Gastroesophageal sphincter (tissue), 4 donors: ENCODE data around the gene LSMEM2. TPM values are rescaled to one million over a fixed set of nuclear protein-coding genes. Genes with fewer than 3 reads are reported as not detected.

Source experiments
- ATAC-seq: fragments of 150-250 bp; one replicate; pipeline ENCODE4 v1.9.1; 2016; ENCODE audit warnings: mild to moderate bottlenecking, moderate library complexity
- H3K27ac ChIP-seq, 4 donors: fragments of 200-600 bp; sonication (generic) in 3 of 4; 1 replicate in 3 of 4; 2 replicates in 1 of 4; pipeline ENCODE4 v1.5.1; 2016 to 2019
- H3K27me3 ChIP-seq: fragments of 200-600 bp; sonication (generic); one replicate; pipeline ENCODE4 v1.5.1; 2019
- H3K36me3 ChIP-seq, 2 donors: fragments of 200-600 bp; sonication (generic); one replicate each; pipeline ENCODE4 v1.5.1; 2019; ENCODE audit warnings: control low read depth in 1 of 2
- H3K4me1 ChIP-seq, 3 donors: fragments of 200-600 bp; sonication (generic); 1 replicate in 2 of 3; 2 replicates in 1 of 3; pipeline ENCODE4 v1.5.1; 2016 to 2019; ENCODE audit warnings: control low read depth in 2 of 3
- H3K4me3 ChIP-seq, 2 donors: fragments of 200-600 bp; sonication (generic); one replicate each; pipeline ENCODE4 v1.5.1; 2019; ENCODE audit warnings: mild to moderate bottlenecking in 1 of 2, moderate library complexity in 1 of 2
- H3K9me3 ChIP-seq, 3 donors: fragments of 200-600 bp; sonication (generic); one replicate each; pipeline ENCODE4 v1.5.1; 2017 to 2019; ENCODE audit warnings: control low read depth in 2 of 3
- CTCF ChIP-seq, 4 experiments: fragments of 200-600 bp in 2 of 4; fragments of 450-650 bp in 2 of 4; sonication (generic) in 1 of 4; IDR thresholded peaks; one replicate each; pipeline ENCODE4 v1.5.1; 2017 to 2019; ENCODE audit warnings: antibody characterized with exemption in 4 of 4, mild to moderate bottlenecking in 2 of 4, moderate library complexity in 2 of 4
- EP300 ChIP-seq: sonication (generic); formaldehyde crosslinking; IDR thresholded peaks from one replicate; pipeline ENCODE4 v1.6.1; 2017; ENCODE audit warnings: antibody characterized with exemption, mild to moderate bottlenecking
- POLR2A ChIP-seq, 2 donors: fragments of 450-650 bp; IDR thresholded peaks; one replicate each; pipeline ENCODE4 v1.6.1; 2017; ENCODE audit warnings: antibody characterized with exemption in 2 of 2, mild to moderate bottlenecking in 2 of 2, moderate library complexity in 1 of 2
- POLR2AphosphoS5 ChIP-seq: sonication (generic); formaldehyde crosslinking; IDR thresholded peaks from one replicate; pipeline ENCODE4 v1.6.1; 2017; ENCODE audit warnings: antibody characterized with exemption
- WGBS, 2 donors: methylation state at CpG; one replicate each; pipeline ENCODE4 v1.1.5; 2018; ENCODE audit warnings: low coverage in 1 of 2; 5-methylcytosine and 5-hydroxymethylcytosine counted together
- total RNA-seq, 4 donors: library from RNA; depleted of rRNA; stranded (reverse); fragments of >200 nt; gene quantifications; one replicate each; pipeline ENCODE4 v1.1.0, GENCODE V29; 2016

LSMEM2 gene
- total RNA-seq, 4 donors from 2014 or later: not detected

GRCh38 chr3:50273689-50274065, 5.2 kb upstream of the LSMEM2 start:
- no peaks in the 10 kb centered on the region for H3K9me3 ChIP-seq
- peak overlapping the region in 1 of 4 donors; percentile 59 for H3K27ac ChIP-seq
- H3K27me3 ChIP-seq: peaks cover 33% of the 10 kb centered on the region
- H3K4me1 ChIP-seq: peaks cover 0 to 77% (median 24%) of the 10 kb centered on the region in 3 donors
- peak overlapping the region in 1 of 2 donors; percentile 44 for H3K4me3 ChIP-seq
- peaks cover 0 to 27% of the 10 kb centered on the region in 2 donors for H3K36me3 ChIP-seq
- ATAC-seq: no peak
- TF ChIP-seq EP300 (no peak), POLR2A (IDR thresholded peaks at IDR 0.05) (no peak), POLR2AphosphoS5 (no peak), CTCF (IDR thresholded peaks at IDR 0.05) (no peak)
- 60% methylated on average over 9 of the region's 31 CpGs; no CpG with 5 or more reads in 1 of the 2 donors for WGBS, 2 donors

GRCh38 chr3:50274371-50275104, 4.3 kb upstream of the LSMEM2 start:
- WGBS, 2 donors: 9 to 38% methylated on average over 8 of the region's 26 CpGs
- Histone ChIP-seq H3K4me3 (no peak overlapping the region), H3K4me1 (peaks cover 0 to 77% (median 19%) of the 10 kb centered on the region in 3 donors), H3K9me3 (no peaks in the 10 kb centered on the region), H3K27me3 (peaks cover 33% of the 10 kb centered on the region), H3K27ac (peak overlapping the region in 1 of 4 donors; percentile 12), H3K36me3 (peaks cover 0 to 27% of the 10 kb centered on the region in 2 donors)
- no peak for TF ChIP-seq POLR2A (IDR thresholded peaks at IDR 0.05)
- TF ChIP-seq CTCF (IDR thresholded peaks at IDR 0.05): peak in 3 of 4 experiments; percentile 52 to 74 (median 66)
- peak; percentile 6 for ATAC-seq

- WGBS, 2 donors: 40% methylated on average over 2 of the region's 65 CpGs; no CpG with 5 or more reads in 1 of the 2 donors
- Histone ChIP-seq H3K9me3 (no peaks in the 10 kb centered on the region), H3K4me1 (peaks cover 0 to 68% (median 19%) of the 10 kb centered on the region in 3 donors), H3K4me3 (peak overlapping the region in 1 of 2 donors; percentile 16), H3K27me3 (peaks cover 33% of the 10 kb centered on the region), H3K36me3 (peaks cover 0 to 27% of the 10 kb centered on the region in 2 donors), H3K27ac (no peak overlapping the region)
- no peak for ATAC-seq
- TF ChIP-seq CTCF (IDR thresholded peaks at IDR 0.05): no peak
- no peak for TF ChIP-seq POLR2AphosphoS5
- no peak for TF ChIP-seq POLR2A (IDR thresholded peaks at IDR 0.05)
- no peak for TF ChIP-seq EP300
Observed at GRCh38 chr3:50275141-50275995, 3.5 kb upstream of the LSMEM2 start.

GRCh38 chr3:50275996-50276761, 2.7 kb upstream of the LSMEM2 start:
- Histone ChIP-seq H3K27me3 (peaks cover 33% of the 10 kb centered on the region), H3K4me1 (peaks cover 0 to 60% (median 19%) of the 10 kb centered on the region in 3 donors), H3K27ac (no peak overlapping the region), H3K36me3 (peaks cover 0 to 27% of the 10 kb centered on the region in 2 donors), H3K4me3 (no peak overlapping the region), H3K9me3 (no peaks in the 10 kb centered on the region)
- ATAC-seq: no peak
- 66 to 100% methylated on average over 1 to 14 of the region's 79 CpGs for WGBS, 2 donors
- TF ChIP-seq CTCF (IDR thresholded peaks at IDR 0.05) (no peak), EP300 (no peak), POLR2AphosphoS5 (no peak), POLR2A (IDR thresholded peaks at IDR 0.05) (no peak)
